Measurements from ENCODE around the gene DTD1.
"Not testable (repeated sequence)": the region's sequence is repeated elsewhere in the genome, so short reads cannot be mapped to it uniquely, and the experiment has no call there.

Gene DTD1

DNA sequence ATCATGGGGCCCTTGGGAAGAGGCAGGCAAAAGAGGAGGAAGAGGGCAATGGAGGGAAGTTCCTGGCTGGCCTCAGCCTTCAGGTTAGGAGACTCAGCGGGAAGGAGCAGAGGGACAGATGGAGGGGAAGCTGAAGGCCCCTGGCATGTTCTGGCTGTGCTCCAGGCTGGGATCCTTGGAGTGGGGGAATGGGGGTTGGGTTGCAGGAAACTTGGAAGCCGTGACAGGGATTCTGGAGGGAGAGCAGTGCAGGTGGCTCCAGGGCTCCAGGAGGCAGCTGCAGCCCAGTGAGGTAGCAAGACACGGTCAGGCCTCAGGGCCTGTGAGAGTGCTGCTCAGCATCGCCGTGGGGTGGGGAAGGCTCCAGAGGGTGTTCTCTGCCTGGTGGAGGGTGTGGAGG lies 161.1 kb downstream of the DTD1 start:
- DNase-seq: no peak

DNA sequence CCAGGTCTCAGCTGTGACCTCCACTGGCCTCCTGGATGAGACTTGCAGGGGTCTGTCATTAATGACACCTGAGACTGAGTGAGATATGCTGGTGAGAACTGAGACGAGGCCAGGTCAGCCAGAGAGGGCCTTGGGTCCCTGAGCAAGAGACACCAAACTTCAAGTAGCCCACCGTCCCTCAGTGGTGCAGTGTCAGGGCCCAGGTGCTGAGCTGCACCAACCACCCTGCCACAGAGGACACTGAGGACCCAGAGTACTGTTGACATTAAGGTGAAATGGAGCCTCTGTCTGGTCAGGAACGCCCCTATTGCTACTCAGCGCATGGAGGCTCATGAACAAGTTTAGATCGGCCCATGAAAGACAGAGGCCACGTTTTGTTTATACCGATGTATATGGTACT lies 161.7 kb downstream of the DTD1 start:
- no peak for DNase-seq

DNA sequence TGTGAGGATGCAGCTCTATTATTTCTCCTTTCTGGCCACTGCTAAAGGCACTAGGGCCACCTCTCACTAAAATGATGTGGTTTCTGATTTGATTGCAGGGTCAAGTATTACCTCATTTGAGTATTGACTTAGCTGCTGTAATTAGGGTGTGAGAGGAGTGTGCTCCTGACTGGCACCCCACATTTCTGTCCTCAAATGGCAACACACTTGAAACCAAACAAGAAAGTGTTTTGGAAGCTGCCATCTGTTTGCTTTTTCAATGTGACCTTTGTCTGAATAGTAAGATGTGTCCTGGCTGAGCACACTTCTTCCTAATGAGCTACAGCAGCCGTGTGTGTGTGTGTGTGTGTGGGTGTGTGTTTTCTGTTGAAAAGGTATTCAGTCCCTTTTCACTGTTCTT lies 162.9 kb downstream of the DTD1 start:
- DNase-seq: no peak

DNA sequence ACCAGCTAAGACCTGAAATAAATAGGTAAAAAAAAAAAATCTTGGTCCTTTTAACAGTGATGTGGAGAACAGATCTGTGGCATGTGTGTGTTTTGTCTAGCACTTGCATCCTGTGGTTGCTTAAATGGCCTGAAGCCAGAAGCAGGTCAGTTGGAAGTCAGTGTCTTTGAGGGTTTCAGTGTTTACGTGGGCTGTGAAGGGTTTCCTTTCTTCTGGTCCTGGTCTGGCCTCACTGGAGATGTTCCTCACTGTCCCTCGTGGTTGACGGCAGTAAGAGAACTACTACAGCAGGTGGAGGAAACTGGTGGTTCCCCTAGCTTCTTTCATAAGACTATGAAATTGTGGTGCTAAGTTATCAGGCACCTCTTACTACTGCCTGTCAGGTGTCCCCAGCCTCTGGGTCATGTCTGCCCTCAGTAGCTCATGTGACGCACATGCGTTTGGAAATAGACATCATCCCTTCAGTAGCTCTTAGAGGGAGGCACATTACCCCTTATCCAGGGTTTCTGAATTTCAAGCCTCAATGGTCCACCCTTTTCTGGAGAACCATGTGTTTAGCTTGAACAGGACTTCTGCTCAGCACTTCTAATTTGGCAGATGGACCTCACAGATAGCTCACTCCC lies 166.3 kb downstream of the DTD1 start:
- DNase-seq: no peak

DNA sequence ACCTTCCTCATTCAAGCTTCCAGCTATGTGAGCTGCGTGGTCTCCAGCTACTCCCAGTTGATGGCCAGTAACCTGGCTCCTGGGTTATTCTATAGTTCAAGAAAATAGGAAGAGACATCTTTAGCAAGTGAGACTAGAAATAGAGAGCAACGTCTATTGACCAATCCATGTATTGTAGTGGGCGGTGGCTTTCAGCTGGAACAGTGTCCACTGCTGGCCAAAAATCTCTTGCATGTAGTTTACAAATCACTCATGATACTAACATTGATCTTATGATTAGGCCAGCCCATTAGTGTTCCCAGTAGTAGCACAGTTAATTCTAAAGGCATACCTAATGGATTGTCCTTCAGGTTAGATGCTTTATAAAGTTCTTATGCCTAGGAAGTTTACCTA lies 166.8 kb downstream of the DTD1 start:
- no peak for DNase-seq

DNA sequence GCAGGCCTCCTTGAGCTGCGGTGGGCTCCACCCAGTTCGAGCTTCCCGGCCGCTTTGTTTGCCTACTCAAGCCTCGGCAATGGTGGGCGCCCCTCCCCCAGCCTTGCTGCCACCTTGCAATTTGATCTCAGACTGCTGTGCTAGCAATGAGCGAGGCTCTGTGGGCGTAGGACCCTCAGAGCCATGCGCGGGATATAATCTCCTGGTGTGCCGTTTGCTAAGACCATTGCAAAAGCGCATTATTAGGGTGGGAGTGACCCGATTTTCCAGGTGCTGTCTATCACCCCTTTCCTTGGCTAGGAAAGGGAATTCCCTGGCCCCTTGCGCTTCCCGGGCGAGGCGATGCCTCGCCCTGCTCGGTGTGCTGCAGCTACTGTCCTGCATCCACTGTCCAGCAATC lies 173.0 kb downstream of the DTD1 start:
- DNase-seq: not testable (repeated sequence)

DNA sequence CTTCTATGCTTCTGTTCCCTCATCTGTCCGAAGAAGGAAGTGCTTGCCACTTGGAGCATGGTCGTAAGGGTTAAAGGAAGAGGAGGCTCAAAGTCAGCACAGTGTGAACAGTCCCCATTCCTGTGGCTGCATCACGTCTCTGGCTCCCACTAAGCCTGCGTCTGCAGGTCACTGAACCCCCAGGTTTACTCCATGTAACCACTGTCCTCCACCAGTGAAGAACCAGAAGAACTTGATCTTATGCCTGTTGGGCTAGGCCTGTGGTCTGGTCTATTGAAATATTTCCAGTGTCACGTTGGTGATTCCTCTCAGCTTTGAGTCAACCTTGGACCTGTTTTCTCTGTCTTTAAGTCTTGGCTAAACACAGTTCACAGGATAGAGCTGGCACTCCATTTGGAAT lies 179.8 kb downstream of the DTD1 start:
- DNase-seq: no peak

DNA sequence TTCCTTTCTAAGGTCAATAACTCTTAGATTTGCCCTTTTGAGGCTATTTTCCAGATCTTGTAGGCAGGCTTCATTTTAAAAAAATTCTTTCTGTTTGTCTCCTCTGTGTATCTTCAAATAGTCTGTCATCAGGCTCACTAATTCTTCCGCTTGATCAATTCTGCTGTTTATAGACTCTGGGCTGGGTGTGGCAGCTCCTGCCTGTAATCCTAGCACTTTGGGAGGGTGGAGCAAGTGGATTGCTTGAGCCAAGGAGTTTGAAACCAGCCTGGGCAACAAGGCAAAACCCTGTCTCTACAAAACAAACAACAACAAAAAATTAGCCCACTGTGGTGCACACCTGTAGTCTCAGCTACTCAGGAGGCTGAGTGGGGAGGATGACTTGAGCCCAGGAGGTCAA lies 185.7 kb downstream of the DTD1 start:
- no peak for DNase-seq

DNA sequence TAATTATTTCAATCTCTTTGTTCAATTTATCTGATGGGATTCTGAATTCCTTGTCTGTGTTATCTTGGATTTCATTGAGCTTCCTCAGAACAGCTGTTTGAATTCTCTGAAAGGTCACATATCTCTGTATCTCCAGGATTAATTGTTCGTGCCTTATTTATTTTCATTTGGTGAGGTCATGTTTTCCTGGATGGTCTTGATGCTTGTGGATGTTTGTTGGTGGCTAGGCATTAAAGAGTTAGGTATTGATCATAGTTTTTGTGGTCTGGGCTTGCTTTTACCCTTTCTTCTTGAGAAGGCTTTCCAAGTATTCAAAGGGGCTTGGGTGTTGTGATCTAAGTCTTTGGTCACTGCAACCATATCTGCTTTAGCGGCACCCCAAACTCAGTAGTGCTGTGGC lies 186.4 kb downstream of the DTD1 start:
- no peak for DNase-seq

DNA sequence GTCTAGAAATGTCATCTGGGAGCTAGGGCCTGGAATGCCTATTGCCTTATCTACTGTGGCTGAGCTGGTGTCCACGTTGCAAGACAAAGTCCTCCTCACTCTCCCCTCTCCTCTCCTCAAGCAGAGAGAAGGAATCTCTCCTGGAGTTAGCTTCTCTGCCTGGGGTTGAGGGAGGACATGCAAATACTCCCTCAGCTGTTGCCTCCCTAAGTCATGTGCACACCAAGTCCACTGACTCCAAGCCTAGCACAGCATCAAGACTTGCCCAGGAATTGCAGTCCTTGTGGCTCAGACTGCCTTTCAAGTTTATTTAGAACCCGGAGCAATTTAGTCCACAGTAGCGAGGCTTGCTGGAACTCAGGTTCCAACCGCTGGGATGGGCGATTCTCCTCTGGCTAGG lies 187.8 kb downstream of the DTD1 start:
- no peak for DNase-seq

DNA sequence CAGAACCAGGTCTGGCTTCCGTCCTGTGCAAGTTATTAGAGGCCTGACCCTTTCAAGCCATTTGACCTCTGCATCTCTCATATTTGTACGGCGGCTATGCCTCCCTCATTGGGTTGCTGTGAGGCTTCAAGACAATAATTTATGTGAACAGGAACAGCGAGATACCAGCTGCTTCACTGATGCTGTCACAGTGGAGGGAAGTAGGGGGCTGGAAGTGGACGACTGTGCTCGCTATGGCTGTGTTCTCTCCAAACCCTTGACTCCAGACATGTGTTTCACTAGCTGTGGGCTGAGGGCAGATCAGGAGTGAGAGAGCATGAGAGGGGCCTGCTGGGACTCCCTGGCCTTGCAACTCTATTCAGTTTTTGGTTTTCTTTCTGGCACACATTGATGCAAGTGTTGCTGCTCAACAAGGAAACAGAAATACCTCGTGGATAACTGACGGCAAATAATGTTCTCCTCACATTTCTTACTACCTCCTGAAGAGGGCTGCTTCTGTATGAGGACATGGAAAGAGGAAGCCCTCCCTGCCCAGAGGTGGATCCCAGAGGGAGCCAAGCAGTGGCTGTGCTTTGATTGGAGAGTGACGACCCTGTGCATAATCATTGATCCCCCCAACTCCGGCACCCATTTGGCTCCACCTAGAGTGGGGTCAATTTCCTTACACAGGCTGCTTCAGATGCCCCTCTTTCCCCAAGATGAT lies 191.0 kb downstream of the DTD1 start:
- DNase-seq: no peak

DNA sequence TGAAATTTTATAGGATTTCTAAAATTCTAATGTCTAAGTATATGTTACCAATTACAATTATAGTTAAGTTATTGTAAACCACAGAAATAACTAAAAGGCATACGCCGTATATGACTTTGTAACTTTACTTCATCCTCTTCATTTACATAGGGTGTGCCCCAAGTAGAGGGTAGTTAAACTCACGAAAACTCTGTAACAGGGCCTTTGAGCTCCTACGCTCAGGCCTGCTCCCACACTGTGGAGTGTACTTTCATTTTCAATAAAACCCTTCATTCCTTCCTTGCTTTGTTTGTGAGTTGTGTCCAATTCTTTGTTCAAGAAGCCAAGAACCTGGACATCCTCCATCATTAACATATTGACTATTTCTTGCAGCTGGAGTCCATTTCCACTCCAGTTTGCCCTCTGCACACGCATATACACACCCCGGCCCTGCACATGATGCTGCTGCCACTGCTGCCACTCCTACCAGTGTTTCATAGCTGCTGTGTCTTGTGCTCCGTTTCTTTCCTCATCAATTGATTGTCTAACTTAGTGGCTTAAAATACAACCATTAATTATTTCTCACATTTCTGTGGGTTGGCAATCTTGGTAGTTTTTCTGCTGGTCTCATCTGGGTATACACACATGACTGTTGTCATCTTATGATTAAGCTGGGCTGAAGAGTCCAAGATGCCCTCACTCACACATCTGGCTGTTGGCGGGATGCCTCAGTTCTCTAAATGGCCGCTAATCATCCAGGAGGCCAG lies 192.7 kb downstream of the DTD1 start:
- no peak for DNase-seq

DNA sequence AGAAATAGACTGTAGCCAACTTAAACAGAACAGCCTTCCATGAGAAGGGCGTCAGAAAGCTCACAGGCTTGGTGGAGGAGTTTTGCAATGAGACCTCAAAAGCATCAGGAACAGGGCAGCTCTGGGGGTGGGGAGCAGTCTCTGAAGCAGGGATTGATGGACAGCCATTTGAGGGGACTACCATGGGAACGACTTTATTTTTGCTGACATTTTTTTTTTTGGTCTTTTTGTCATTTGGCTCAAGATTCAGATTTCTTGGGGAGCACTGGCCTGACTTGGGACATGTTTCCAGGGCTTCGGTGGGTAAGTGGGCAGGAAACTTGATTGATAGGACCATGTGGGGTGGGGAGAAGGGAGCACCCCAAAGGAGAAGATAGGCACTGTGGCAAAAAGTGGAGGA lies 193.7 kb downstream of the DTD1 start:
- DNase-seq: no peak

DNA sequence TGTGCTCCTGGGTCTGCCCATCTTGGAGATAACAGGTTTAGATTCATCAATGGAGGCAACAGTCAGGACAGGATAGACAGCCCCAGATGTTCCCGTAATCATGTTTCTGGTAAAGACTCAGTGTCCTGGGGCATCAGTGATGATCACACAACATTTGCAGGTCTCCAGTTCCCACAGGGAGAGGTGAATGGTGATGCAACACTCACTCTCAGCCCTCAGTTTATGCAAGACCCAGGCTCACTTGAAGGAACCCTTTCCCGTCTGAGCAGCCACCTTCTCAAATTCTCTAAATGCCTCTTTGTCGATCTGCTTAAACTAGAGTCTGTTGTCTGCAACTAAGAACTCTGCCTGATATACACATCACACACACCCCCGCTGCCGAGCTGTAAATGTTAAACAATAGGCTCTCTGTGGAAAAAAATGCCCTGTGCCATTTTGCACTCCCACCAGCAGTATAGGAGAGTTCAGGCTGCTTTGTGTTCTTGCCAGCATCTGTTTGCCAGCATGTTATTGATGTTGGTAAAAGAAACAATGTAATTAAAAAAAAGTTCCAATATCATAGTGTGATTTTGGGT lies 195.6 kb downstream of the DTD1 start:
- no peak for DNase-seq

DNA sequence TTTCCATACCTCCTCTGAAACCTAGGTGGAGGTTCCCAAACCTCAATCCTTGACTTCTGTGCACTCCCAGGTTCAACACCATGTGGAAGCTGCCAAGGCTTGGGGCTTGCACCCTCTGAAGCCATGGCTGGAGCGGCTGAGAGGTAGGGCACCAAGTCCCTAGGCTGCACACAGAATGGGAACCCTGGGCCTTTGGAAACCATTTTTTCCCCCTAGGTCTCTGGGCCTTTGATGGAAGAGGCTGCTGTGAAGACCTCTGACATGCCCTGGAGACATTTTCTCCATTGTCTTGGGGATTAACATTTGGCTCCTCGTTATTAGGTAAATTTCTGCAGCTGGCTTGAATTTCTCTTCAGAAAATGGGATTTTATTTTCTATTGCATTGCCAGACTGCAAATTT lies 199.2 kb downstream of the DTD1 start:
- not testable (repeated sequence) for DNase-seq

DNA sequence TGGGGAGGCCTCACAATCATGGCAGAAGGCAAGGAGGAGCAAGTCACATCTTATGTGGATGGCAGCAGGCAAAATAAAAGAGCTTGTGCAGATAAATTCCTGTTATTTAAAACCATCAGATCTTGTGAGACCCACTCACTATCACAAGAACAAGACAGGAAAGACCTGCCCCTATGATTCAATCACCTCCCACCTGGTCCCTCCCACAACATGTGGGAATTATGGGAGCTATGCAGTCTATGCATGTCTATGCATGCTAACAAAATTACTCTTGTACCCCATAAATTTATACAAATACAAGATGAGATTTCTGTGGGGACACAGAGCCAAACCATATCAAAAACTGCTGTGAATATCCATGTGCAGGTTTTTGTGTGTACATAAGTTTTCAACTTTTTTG lies 200.2 kb downstream of the DTD1 start:
- no peak for DNase-seq

DNA sequence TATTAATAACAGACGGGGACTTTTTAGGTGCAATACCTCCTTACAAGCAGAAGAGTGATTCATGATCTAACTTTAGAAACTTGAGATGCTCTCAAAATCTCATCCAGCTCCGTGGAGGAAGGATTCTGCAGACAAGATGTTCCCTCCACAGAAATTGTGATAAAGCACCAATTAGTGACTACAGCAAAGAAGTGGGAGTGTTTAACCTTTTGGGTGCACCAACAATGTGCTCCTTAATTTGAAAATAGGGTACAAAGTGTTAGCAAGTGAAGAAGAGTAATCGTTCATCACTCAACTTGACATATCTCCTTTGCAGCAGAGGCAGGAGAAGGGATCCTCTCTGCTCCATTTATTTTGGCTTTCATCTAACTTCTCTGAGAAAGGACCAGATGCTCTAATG lies 202.9 kb downstream of the DTD1 start:
- DNase-seq: no peak

DNA sequence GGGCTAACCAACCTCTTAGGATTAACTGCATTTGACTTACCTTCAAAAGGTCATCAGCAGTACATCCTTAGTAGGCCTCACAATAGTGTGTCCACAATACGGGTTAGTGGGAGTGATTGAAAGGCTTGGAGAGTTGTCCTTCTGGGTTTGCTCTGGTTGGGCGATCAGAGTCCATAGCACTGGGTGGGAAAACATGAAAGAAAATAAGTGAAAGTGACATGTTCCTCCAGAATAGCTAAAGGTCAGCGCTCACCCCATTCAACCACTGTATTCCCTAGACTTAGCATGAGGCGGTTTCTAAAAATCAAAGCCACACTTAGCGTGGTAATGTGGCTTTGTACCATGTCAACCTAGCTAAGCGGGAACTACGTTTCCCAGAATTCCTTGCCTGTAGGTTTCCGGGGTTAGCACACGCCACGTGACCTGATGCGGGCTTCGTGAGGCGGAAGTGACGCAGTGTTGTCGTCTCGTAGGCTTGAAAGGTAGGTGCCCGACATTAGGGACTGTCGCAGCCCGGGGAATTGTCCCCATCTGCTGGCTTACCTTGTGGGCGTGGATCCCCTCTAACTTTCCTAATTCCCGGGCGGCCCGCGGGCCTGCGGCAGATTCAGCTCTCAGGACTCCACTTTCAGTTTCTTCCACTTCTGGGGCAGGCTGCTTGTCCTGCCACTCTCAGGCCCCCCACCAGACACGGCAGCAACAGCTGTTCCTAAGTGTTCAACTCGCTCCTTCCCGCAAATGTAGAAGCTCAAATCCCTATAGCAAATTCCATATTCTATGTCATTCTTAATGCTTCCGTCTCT lies 206.0 kb downstream of the DTD1 start:
- peak; percentile 86 for DNase-seq

DNA sequence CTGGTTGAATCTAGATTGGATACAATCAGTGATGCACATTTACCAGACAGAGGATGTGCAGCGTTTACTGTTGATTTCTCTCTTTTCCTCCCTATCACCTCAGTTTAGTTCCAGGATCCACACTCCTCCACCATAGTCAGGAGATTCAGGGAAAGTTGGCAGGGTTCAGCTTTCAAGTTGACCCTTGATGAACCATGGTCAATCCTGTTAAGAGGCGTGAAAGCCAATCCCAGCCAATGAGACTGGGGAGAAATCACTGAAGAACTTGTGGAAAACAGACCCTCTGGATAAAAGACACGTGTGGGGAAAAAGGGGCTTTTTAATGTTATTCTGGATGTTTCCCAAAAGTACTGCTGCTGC lies 206.6 kb downstream of the DTD1 start:
- no peak for DNase-seq

DNA sequence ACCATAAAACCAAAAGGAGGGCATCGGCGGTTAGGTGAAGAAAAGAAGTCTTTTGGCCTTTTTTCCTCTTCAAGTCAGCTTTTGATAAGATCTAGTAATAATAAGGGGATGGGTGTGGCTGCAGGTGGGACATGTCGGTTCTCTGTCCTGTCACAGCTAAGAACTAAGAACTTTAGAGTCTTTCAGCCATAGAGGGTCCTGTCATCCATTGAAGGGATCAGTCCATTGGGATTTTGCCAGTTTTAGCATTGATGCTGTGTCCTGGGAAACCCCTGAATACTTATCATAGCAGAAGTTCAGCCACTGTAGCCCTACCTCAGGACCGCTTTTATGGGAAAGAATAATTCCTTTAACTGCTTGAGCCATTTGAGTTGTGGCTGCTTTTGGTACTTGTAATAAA lies 207.5 kb downstream of the DTD1 start:
- DNase-seq: no peak

DNA sequence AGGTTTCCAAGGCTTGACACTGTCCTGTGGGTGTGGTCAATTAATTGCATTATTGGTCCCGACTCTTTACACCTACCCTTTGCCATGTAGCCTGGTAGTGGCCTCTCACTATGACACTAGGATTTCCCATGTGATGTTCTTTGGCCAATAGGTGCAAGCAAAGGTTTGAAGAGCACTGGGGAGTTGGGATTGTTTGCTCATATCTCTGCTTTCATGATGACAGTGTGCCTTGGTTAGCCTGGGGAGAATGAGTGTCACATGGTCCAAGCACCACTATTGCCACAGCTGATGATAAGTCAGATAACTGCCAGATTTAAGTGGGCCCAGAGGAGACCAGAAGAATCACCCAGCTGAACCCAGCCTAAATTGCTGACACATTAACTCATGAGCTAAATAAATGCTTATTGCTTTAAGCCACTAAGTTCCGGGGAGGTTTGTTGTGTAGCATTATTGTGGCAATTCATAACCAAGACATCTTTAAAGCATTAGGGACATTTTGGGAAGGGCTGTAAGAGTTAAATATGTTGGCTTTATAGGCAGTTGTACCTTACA lies 208.5 kb downstream of the DTD1 start:
- DNase-seq: peak; percentile 3

DNA sequence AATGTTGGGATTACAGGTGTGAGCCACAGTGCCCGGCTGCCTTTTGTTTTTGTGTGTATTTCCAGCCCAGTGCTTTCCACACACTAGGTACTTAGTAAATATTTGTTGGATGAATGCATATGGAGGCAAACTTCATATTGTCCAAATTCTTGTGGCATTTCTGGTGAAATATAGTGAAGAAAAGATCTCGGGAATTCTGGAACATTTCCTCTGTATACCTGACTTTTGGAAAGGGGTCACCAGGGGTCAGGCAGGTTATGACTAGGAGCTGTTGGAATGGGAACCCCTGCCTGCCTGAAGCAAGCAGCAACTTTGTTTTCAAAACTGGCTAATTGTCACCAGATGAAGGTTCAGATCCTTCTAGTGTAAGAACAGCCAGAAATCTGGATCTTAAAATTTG lies 213.7 kb downstream of the DTD1 start:
- DNase-seq: no peak

Data from stimulated activated CD4-positive, alpha-beta T cell treated with anti-CD3 and anti-CD28 coated beads, Interleukin-1b, Interleukin-23, amount 100 ng/mL, for 48 hours (primary cell).